Measurements from ENCODE around the gene SLCO4A1. TPM values are rescaled to one million over a fixed set of nuclear protein-coding genes. Genes with fewer than 3 reads are reported as not detected.

The SLCO4A1 gene
- total and polyA plus RNA-seq, 2 donors (not counting 3 experiments of a cell fraction or from before 2014, with no cell fraction given): 1.4 to 4.1 TPM

- no peak overlapping the region for H3K4me2 ChIP-seq (ENCODE audit: insufficient read depth, low read length)
- no peak for TF ChIP-seq POLR2A (IDR thresholded peaks at IDR 0.05; ENCODE audit: low read depth, low read length)
- TF ChIP-seq GATA2 (IDR thresholded peaks at IDR 0.05; ENCODE audit: insufficient read depth, insufficient read length, low read depth, low read length): no peak
- no peak for TF ChIP-seq CTCF (IDR thresholded peaks at IDR 0.05; ENCODE audit: extremely low read depth in 1 of 2, insufficient read depth in 1 of 2, low read depth in 1 of 2, low read length in 2 of 2)
- no peak for TF ChIP-seq FOS (IDR thresholded peaks at IDR 0.05; ENCODE audit: borderline replicate concordance, insufficient read depth, low read length)
- TF ChIP-seq EZH2 (IDR thresholded peaks at IDR 0.05; ENCODE audit: borderline replicate concordance, low read depth, low read length, severe bottlenecking): no peak
- TF ChIP-seq JUN (IDR thresholded peaks at IDR 0.05; ENCODE audit: borderline replicate concordance, insufficient read depth, insufficient read length, low read depth): no peak
- TF ChIP-seq MYC (IDR thresholded peaks at IDR 0.05; ENCODE audit: low read depth, low read length): no peak
- TF ChIP-seq MAX (IDR thresholded peaks at IDR 0.05; ENCODE audit: insufficient read depth, insufficient read length): no peak
- no peaks in the 10 kb centered on the region for H4K20me1 ChIP-seq (replicated peaks; ENCODE audit: control insufficient read depth, extremely low read depth, insufficient read depth, low read length)
- peaks cover 4 to 5% of the 10 kb centered on the region in 2 experiments for H3K27me3 ChIP-seq (ENCODE audit: control insufficient read depth in 2 of 2, insufficient read depth in 2 of 2, low read length in 2 of 2)
- no peaks in the 10 kb centered on the region for H3K9me1 ChIP-seq (replicated peaks; ENCODE audit: control insufficient read depth, extremely low read depth, insufficient read depth, low read length)
- no peaks in the 10 kb centered on the region for H3K79me2 ChIP-seq (ENCODE audit: control insufficient read depth, insufficient read depth, low read length)
- BruUV-seq (replicated peaks): no TSS peak
- ChIA-PET CTCF (no interaction called here), POLR2A (no interaction called here)
- intact Hi-C loops (cut with micrococcal nuclease) (no loop called here), dilution Hi-C loops (cut with MboI; ENCODE audit: extremely low pct_ligation_motif_present, low sequenced_read_pairs) (no loop called here)
- no peaks in the 10 kb centered on the region for H3K4me1 ChIP-seq (ENCODE audit: control insufficient read depth, extremely low read depth, insufficient read depth, low read length)
- no peak for FAIRE-seq
- no peaks in the 10 kb centered on the region for H3K36me3 ChIP-seq (ENCODE audit: control insufficient read depth in 2 of 2, extremely low read depth in 1 of 2, insufficient read depth in 2 of 2, low read length in 2 of 2)
- no peak overlapping the region for H2AFZ ChIP-seq (ENCODE audit: low read depth, low read length)
- DNase-seq (ENCODE audit: low read depth, low spot score): no peak
- no peak overlapping the region for H3K9ac ChIP-seq (replicated peaks; ENCODE audit: extremely low read depth, insufficient read depth, low read length)
- H3K27ac ChIP-seq (ENCODE audit: insufficient read depth, low read depth, low read length): no peak overlapping the region
- H3K4me3 ChIP-seq (replicated peaks in 1 of 3; ENCODE audit: insufficient read depth in 1 of 3, low read depth in 1 of 3, low read length in 3 of 3): no peak overlapping the region
- no peaks in the 10 kb centered on the region for H3K9me3 ChIP-seq (replicated peaks; ENCODE audit: control insufficient read depth, insufficient read depth, low read length)
Observed at GRCh38 chr20:62634330-62634967, 7.9 kb upstream of the SLCO4A1 start.
